Measurements from ENCODE around the gene RNF150.

The RNF150 gene

DNA sequence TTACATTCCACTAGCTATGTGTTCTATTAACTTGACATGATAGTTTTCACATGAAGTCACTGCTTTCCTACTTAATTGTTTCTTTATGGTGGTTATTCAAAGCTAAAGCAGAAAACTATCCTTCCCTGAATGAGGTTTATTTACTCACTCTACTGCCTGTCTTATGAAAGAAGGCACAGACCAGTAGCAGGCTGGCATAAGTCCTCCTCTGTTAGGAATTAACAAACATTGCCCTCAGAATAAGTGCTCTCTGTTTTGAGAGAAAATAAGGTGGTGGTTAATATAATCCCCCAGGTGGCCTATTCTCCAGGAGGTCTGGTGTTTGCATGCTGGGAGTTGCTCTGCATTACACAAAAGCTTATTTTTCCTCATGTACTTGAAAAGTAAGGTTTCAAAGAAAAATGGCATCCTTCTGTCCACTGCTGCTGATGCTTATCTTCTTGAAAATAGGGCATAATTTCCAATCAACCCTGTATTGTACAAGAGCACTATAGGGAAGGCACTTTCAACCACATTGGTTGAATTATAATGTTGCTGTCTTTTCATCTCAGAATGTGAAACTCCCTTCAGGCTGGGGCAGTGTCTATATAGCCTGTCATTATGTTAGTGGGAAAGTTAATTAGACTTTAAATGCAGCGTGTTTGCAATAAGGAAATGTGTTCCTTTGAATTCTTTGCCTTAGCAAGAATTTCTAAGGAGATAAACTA lies 257.4 kb downstream of the RNF150 start:
- H3K4me1 ChIP-seq (ENCODE audit: insufficient read depth, low read length, poor library complexity, severe bottlenecking) = peaks cover 5% of the 10 kb centered on the region
- no peak overlapping the region for H3K4me2 ChIP-seq (ENCODE audit: low read depth, low read length, poor library complexity, severe bottlenecking)
- H3K36me3 ChIP-seq (ENCODE audit: insufficient read depth, low read length) = no peaks in the 10 kb centered on the region
- no peaks in the 10 kb centered on the region for H3K27me3 ChIP-seq (ENCODE audit: insufficient read depth, low read length, poor library complexity, severe bottlenecking)
- H3K4me3 ChIP-seq (ENCODE audit: low read length, poor library complexity, severe bottlenecking) = no peak overlapping the region
- no peaks in the 10 kb centered on the region for H3F3A ChIP-seq (ENCODE audit: low read depth)
- no peaks in the 10 kb centered on the region for H4K20me1 ChIP-seq (ENCODE audit: insufficient read depth, low read length, poor library complexity, severe bottlenecking)
- H3K9me2 ChIP-seq (replicated peaks; ENCODE audit: low read depth, low read length) = no peaks in the 10 kb centered on the region
- no peaks in the 10 kb centered on the region for H3K9me3 ChIP-seq (ENCODE audit: insufficient read depth, low read depth, low read length)
- H3K79me2 ChIP-seq (ENCODE audit: insufficient read depth, low read length) = no peaks in the 10 kb centered on the region
- TF ChIP-seq, protein P1, sequence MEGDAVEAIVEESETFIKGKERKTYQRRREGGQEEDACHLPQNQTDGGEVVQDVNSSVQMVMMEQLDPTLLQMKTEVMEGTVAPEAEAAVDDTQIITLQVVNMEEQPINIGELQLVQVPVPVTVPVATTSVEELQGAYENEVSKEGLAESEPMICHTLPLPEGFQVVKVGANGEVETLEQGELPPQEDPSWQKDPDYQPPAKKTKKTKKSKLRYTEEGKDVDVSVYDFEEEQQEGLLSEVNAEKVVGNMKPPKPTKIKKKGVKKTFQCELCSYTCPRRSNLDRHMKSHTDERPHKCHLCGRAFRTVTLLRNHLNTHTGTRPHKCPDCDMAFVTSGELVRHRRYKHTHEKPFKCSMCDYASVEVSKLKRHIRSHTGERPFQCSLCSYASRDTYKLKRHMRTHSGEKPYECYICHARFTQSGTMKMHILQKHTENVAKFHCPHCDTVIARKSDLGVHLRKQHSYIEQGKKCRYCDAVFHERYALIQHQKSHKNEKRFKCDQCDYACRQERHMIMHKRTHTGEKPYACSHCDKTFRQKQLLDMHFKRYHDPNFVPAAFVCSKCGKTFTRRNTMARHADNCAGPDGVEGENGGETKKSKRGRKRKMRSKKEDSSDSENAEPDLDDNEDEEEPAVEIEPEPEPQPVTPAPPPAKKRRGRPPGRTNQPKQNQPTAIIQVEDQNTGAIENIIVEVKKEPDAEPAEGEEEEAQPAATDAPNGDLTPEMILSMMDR (conservative IDR thresholded peaks at IDR 0.05; ENCODE audit: low read length) = no peak
- TF ChIP-seq EZH2phosphoT487 (IDR thresholded peaks at IDR 0.05; ENCODE audit: borderline replicate concordance) = no peak
- H3K9ac ChIP-seq (ENCODE audit: low read depth, low read length, poor library complexity, severe bottlenecking) = no peak overlapping the region
- no peak overlapping the region for H2AFZ ChIP-seq (ENCODE audit: low read length)

DNA sequence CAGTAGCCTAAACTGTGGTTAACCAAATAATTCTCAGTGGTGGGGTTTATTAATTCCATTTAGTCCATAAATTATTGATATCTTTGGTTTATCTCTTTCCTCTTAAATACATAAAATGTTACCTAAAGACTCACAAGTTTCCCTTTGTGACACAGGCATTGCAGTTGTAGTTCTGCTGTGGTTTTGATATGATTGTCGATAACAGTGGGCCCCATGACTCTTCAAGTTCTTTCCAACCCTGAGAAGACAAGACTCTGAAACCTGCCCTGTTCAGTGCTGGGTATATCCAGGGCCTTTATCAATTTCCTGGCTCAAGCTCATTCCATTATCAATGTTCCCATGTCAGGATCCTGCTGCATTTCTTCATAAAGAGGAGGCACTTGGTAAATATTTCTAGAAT lies 259.2 kb downstream of the RNF150 start:
- no peaks in the 10 kb centered on the region for H3K27me3 ChIP-seq (ENCODE audit: insufficient read depth, low read length, poor library complexity, severe bottlenecking)
- no peaks in the 10 kb centered on the region for H4K20me1 ChIP-seq (ENCODE audit: insufficient read depth, low read length, poor library complexity, severe bottlenecking)
- H3K36me3 ChIP-seq (ENCODE audit: insufficient read depth, low read length) = no peaks in the 10 kb centered on the region
- no peak overlapping the region for H2AFZ ChIP-seq (ENCODE audit: low read length)
- no peak overlapping the region for H3K4me3 ChIP-seq (ENCODE audit: low read length, poor library complexity, severe bottlenecking)
- H3F3A ChIP-seq (ENCODE audit: low read depth) = no peaks in the 10 kb centered on the region
- H3K9ac ChIP-seq (ENCODE audit: low read depth, low read length, poor library complexity, severe bottlenecking) = no peak overlapping the region
- no peaks in the 10 kb centered on the region for H3K79me2 ChIP-seq (ENCODE audit: insufficient read depth, low read length)
- TF ChIP-seq, protein P1 (conservative IDR thresholded peaks at IDR 0.05; ENCODE audit: low read length) = no peak
- TF ChIP-seq EZH2phosphoT487 (IDR thresholded peaks at IDR 0.05; ENCODE audit: borderline replicate concordance) = no peak
- H3K9me2 ChIP-seq (replicated peaks; ENCODE audit: low read depth, low read length) = no peaks in the 10 kb centered on the region
- no peaks in the 10 kb centered on the region for H3K9me3 ChIP-seq (ENCODE audit: insufficient read depth, low read depth, low read length)
- H3K4me2 ChIP-seq (ENCODE audit: low read depth, low read length, poor library complexity, severe bottlenecking) = no peak overlapping the region
- H3K4me1 ChIP-seq (ENCODE audit: insufficient read depth, low read length, poor library complexity, severe bottlenecking) = peaks cover 5% of the 10 kb centered on the region

DNA sequence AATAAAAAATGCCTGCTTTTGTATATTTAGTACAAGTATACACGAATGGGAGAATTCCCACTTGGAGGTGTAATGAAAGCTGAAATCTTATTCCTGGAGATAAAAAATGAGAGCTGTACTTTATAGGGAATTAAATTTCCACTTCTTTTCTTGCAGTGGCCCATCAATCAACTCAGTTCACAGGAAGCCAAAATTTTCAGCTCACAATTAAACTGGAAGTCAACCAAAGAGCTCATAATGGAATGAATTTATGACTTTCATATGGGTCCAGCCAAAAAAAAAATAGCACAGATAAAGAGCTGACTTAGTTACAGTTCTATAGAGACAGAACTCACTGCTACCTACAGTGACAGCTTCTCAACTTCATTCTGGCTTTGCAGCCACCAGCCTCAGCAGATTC lies 261.9 kb downstream of the RNF150 start:
- H2AFZ ChIP-seq (ENCODE audit: low read length) = no peak overlapping the region

DNA sequence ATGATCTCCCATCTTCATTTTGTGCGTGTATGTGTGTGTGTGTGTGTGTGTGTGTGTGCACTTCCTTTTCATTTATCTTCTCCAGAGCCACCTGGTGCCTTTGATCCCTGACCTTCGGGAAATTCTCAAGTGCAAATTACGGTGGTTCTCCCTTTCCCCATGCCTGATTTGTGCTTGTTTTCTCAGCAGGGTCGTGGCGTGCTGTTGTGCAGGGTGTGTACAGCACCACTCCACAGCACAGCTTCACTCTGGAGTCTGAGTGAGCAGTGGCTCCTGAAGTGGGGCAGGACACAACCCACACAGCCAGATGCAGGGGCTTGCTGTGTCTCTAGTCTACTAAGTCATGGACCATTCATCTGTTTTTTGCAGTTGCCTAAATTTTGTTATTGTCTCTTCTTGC lies 262.8 kb downstream of the RNF150 start:
- Histone ChIP-seq H3F3A (ENCODE audit: low read depth) (no peaks in the 10 kb centered on the region), H3K4me1 (ENCODE audit: insufficient read depth, low read length, poor library complexity, severe bottlenecking) (peaks cover 5% of the 10 kb centered on the region), H3K79me2 (ENCODE audit: insufficient read depth, low read length) (no peaks in the 10 kb centered on the region), H4K20me1 (ENCODE audit: insufficient read depth, low read length, poor library complexity, severe bottlenecking) (no peaks in the 10 kb centered on the region), H3K27me3 (ENCODE audit: insufficient read depth, low read length, poor library complexity, severe bottlenecking) (no peaks in the 10 kb centered on the region), H3K36me3 (ENCODE audit: insufficient read depth, low read length) (no peaks in the 10 kb centered on the region; the same call in 1 of the 2 replicates), H3K9me3 (ENCODE audit: insufficient read depth, low read depth, low read length) (no peaks in the 10 kb centered on the region), H3K4me3 (ENCODE audit: low read length, poor library complexity, severe bottlenecking) (no peak overlapping the region), H3K4me2 (ENCODE audit: low read depth, low read length, poor library complexity, severe bottlenecking) (no peak overlapping the region), H3K9ac (ENCODE audit: low read depth, low read length, poor library complexity, severe bottlenecking) (no peak overlapping the region), H3K9me2 (replicated peaks; ENCODE audit: low read depth, low read length) (no peaks in the 10 kb centered on the region), H2AFZ (ENCODE audit: low read length) (no peak overlapping the region)
- no peak for TF ChIP-seq EZH2phosphoT487 (IDR thresholded peaks at IDR 0.05; ENCODE audit: borderline replicate concordance)
- TF ChIP-seq, protein P1 (conservative IDR thresholded peaks at IDR 0.05; ENCODE audit: low read length) = no peak

More for the DNA sequence above, 261.9 kb downstream of the RNF150 start:
- Histone ChIP-seq H3F3A (ENCODE audit: low read depth) (no peaks in the 10 kb centered on the region), H3K79me2 (ENCODE audit: insufficient read depth, low read length) (no peaks in the 10 kb centered on the region), H3K4me2 (ENCODE audit: low read depth, low read length, poor library complexity, severe bottlenecking) (no peak overlapping the region), H4K20me1 (ENCODE audit: insufficient read depth, low read length, poor library complexity, severe bottlenecking) (no peaks in the 10 kb centered on the region), H3K27me3 (ENCODE audit: insufficient read depth, low read length, poor library complexity, severe bottlenecking) (no peaks in the 10 kb centered on the region), H3K4me3 (ENCODE audit: low read length, poor library complexity, severe bottlenecking) (no peak overlapping the region), H3K9me2 (replicated peaks; ENCODE audit: low read depth, low read length) (no peaks in the 10 kb centered on the region), H3K4me1 (ENCODE audit: insufficient read depth, low read length, poor library complexity, severe bottlenecking) (peaks cover 5% of the 10 kb centered on the region), H3K9me3 (ENCODE audit: insufficient read depth, low read depth, low read length) (no peaks in the 10 kb centered on the region), H3K36me3 (ENCODE audit: insufficient read depth, low read length) (no peaks in the 10 kb centered on the region; the same call in 1 of the 2 replicates), H3K9ac (ENCODE audit: low read depth, low read length, poor library complexity, severe bottlenecking) (no peak overlapping the region)
- no peak for TF ChIP-seq EZH2phosphoT487 (IDR thresholded peaks at IDR 0.05; ENCODE audit: borderline replicate concordance)
